Rectal smooth muscle tissue (tissue), 1 donor: ENCODE results near the gene PLGLB1.
"Not testable (repeated sequence)": the region's sequence is repeated elsewhere in the genome, so short reads cannot be mapped to it uniquely, and the experiment has no call there.

ENCODE experiments used
- H3K27ac ChIP-seq: one replicate; pipeline ENCODE4 v1.7.0; 2013; ENCODE audit warnings: low read depth, low read length, inconsistent platforms
- H3K27me3 ChIP-seq: one replicate; pipeline ENCODE4 v1.7.0; 2013; ENCODE audit warnings: low read length; ENCODE audit not compliant: control insufficient read depth, insufficient read depth
- H3K36me3 ChIP-seq: one replicate; pipeline ENCODE4 v1.7.0; 2013; ENCODE audit warnings: low read length; ENCODE audit not compliant: control insufficient read depth, insufficient read depth
- H3K4me1 ChIP-seq: one replicate; pipeline ENCODE4 v1.7.0; 2013; ENCODE audit warnings: low read length; ENCODE audit not compliant: control insufficient read depth, insufficient read depth
- H3K4me3 ChIP-seq: one replicate; pipeline ENCODE4 v1.7.0; 2013; ENCODE audit warnings: low read length
- H3K9ac ChIP-seq: one replicate; pipeline ENCODE4 v1.7.0; 2013; ENCODE audit warnings: low read length

The PLGLB1 gene

GRCh38 chr2:87021744-87022143 is at the start of gene PLGLB1:
Gene PLGLB1 (minus strand): TSS chr2:87021844. CDS start chr2:87021783, 61 bp downstream.
- H3K27me3 ChIP-seq, H3K9ac ChIP-seq, H3K4me3 ChIP-seq, H3K36me3 ChIP-seq, H3K4me1 ChIP-seq, H3K27ac ChIP-seq: not testable (repeated sequence)

GRCh38 chr2:87064305-87064704 is 42.7 kb upstream of the PLGLB1 start:
- H3K9ac ChIP-seq, H3K4me3 ChIP-seq, H3K36me3 ChIP-seq, H3K4me1 ChIP-seq, H3K27me3 ChIP-seq, H3K27ac ChIP-seq: not testable (repeated sequence)

- not testable (repeated sequence) for H3K27ac ChIP-seq, H3K36me3 ChIP-seq, H3K4me1 ChIP-seq, H3K4me3 ChIP-seq, H3K27me3 ChIP-seq, H3K9ac ChIP-seq
These were observed 41.8 kb upstream of the PLGLB1 start for GRCh38 chr2:87063431-87063830.

- H3K4me1 ChIP-seq, H3K36me3 ChIP-seq, H3K27me3 ChIP-seq, H3K4me3 ChIP-seq, H3K9ac ChIP-seq, H3K27ac ChIP-seq: not testable (repeated sequence)
These were observed 39.9 kb upstream of the PLGLB1 start for GRCh38 chr2:87061519-87061918.

GRCh38 chr2:87057606-87058005 is 36.0 kb upstream of the PLGLB1 start:
- not testable (repeated sequence) for H3K9ac ChIP-seq, H3K36me3 ChIP-seq, H3K27me3 ChIP-seq, H3K4me3 ChIP-seq, H3K4me1 ChIP-seq, H3K27ac ChIP-seq

- H3K27me3 ChIP-seq, H3K36me3 ChIP-seq, H3K9ac ChIP-seq: not testable (repeated sequence)
These were observed 35.2 kb upstream of the PLGLB1 start for GRCh38 chr2:87056843-87057242.

GRCh38 chr2:87056435-87056834 is 34.8 kb upstream of the PLGLB1 start:
- H3K4me1 ChIP-seq, H3K9ac ChIP-seq, H3K27ac ChIP-seq, H3K27me3 ChIP-seq, H3K36me3 ChIP-seq, H3K4me3 ChIP-seq: not testable (repeated sequence)

More at GRCh38 chr2:87056843-87057242, 35.2 kb upstream of the PLGLB1 start:
- H3K27ac ChIP-seq, H3K4me1 ChIP-seq, H3K4me3 ChIP-seq: not testable (repeated sequence)

- H3K4me3 ChIP-seq, H3K4me1 ChIP-seq, H3K27ac ChIP-seq, H3K9ac ChIP-seq, H3K27me3 ChIP-seq, H3K36me3 ChIP-seq: not testable (repeated sequence)
These were observed 32.7 kb upstream of the PLGLB1 start for GRCh38 chr2:87054375-87054774.

GRCh38 chr2:87041321-87041978 is 19.8 kb upstream of the PLGLB1 start:
- not testable (repeated sequence) for H3K36me3 ChIP-seq, H3K4me1 ChIP-seq, H3K9ac ChIP-seq, H3K4me3 ChIP-seq, H3K27me3 ChIP-seq, H3K27ac ChIP-seq

GRCh38 chr2:87028607-87029006 is 7.0 kb upstream of the PLGLB1 start:
- not testable (repeated sequence) for H3K36me3 ChIP-seq, H3K27me3 ChIP-seq, H3K4me3 ChIP-seq, H3K9ac ChIP-seq, H3K27ac ChIP-seq, H3K4me1 ChIP-seq

- not testable (repeated sequence) for H3K9ac ChIP-seq, H3K4me3 ChIP-seq, H3K27me3 ChIP-seq, H3K4me1 ChIP-seq, H3K27ac ChIP-seq, H3K36me3 ChIP-seq
These were observed 5.2 kb upstream of the PLGLB1 start for GRCh38 chr2:87026816-87027215.

GRCh38 chr2:87025927-87026326 is 4.3 kb upstream of the PLGLB1 start:
- not testable (repeated sequence) for H3K4me1 ChIP-seq, H3K4me3 ChIP-seq, H3K9ac ChIP-seq, H3K27me3 ChIP-seq, H3K27ac ChIP-seq, H3K36me3 ChIP-seq

- not testable (repeated sequence) for H3K36me3 ChIP-seq
These were observed 2.5 kb upstream of the PLGLB1 start for GRCh38 chr2:87023988-87024615.

More at GRCh38 chr2:87023988-87024615, 2.5 kb upstream of the PLGLB1 start:
- not testable (repeated sequence) for H3K27ac ChIP-seq, H3K9ac ChIP-seq, H3K27me3 ChIP-seq, H3K4me1 ChIP-seq, H3K4me3 ChIP-seq
